HepG2 (cell line): ENCODE data around the gene HLA-G. TPM values are rescaled to one million over a fixed set of nuclear protein-coding genes. Genes with fewer than 3 reads are reported as not detected.
A peak's percentile ranks its signal among the peaks of the same experiment; 100 is the strongest.

Source experiments
- ATAC-seq: fragments of 200-7000 bp; cut with Tn5 transposase; 3 replicates; pipeline ENCODE4 v1.9.1; 2020; ENCODE audit warnings: mild to moderate bottlenecking, moderate library complexity
- BruUV-seq: library from RNA; stranded (reverse); fragments of 400-500 nt; replicated peaks from 2 replicates; lab custom pipeline; 2021; lab: Mats Ljungman, UMichigan
- CTCF ChIA-PET: fragments of 300-600 bp; formaldehyde crosslinking; extraction: SDS; loops from one replicate; lab custom pipeline; 2021; ENCODE audit warnings: low total read pairs, inconsistent platforms, low intra/inter-chr PET ratio; lab: Yijun Ruan, JAX
- POLR2A ChIA-PET: fragments of 350-600 bp; sonication (Branson Sonifier 250); formaldehyde crosslinking; loops from one replicate; lab custom pipeline; 2020; ENCODE audit warnings: antibody characterized with exemption, inconsistent platforms; lab: Yijun Ruan, JAX
- DNase-seq: peaks from one replicate; pipeline ENCODE4 v3.0.0-alpha.2; 2015; ENCODE audit warnings: low spot score
- FAIRE-seq: peaks from 3 replicates; lab custom pipeline; 2011; peaks lifted over from hg19 to GRCh38; lab: Jason Lieb, UNC
- H2AFZ ChIP-seq: one replicate; pipeline ENCODE4 v1.6.1; 2011; ENCODE audit warnings: low read length, inconsistent platforms
- H3K27ac ChIP-seq: fragments of 300-600 bp; 3 replicates; pipeline ENCODE4 v1.8.0; 2011; ENCODE audit warnings: mixed run types, mild to moderate bottlenecking, mixed read lengths, low read length, inconsistent platforms; ENCODE audit not compliant: insufficient read depth; ENCODE audit errors: extremely low read length
- H3K27me3 ChIP-seq, 2 experiments: fragments of 200-600 bp in 1 of 2; 2 replicates in 1 of 2; 3 replicates in 1 of 2; pipeline versions ENCODE4 v1.6.0 to v1.8.0; 2011; ENCODE audit warnings: low read length in 2 of 2, mild to moderate bottlenecking in 2 of 2, moderate library complexity in 2 of 2, inconsistent platforms in 1 of 2; ENCODE audit not compliant: insufficient read depth in 2 of 2, control insufficient read depth in 1 of 2
- H3K36me3 ChIP-seq, 2 experiments: fragments of 200-600 bp in 1 of 2; replicated peaks in 1 of 2; 2 replicates in 1 of 2; 3 replicates in 1 of 2; pipeline versions ENCODE4 v1.5.1 to v1.8.0; 2011; ENCODE audit warnings: low read length in 2 of 2, inconsistent platforms in 1 of 2; ENCODE audit not compliant: insufficient read depth in 2 of 2, control insufficient read depth in 1 of 2
- H3K4me1 ChIP-seq: 2 replicates; pipeline ENCODE4 v1.5.1; 2012; ENCODE audit warnings: low read length, inconsistent platforms; ENCODE audit not compliant: insufficient read depth
- H3K4me2 ChIP-seq: 2 replicates; pipeline ENCODE4 v1.6.0; 2011; ENCODE audit warnings: low read depth, low read length, inconsistent platforms
- H3K4me3 ChIP-seq, 3 experiments: fragments of 200-600 bp in 1 of 3; sonication (generic), shearing (Covaris generic) in 1 of 3; replicated peaks in 1 of 3; 2 replicates each; pipeline ENCODE4 v1.5.1; 2011 to 2016; ENCODE audit warnings: low read length in 3 of 3, inconsistent platforms in 2 of 3, low read depth in 2 of 3, mild to moderate bottlenecking in 2 of 3, control low read depth in 1 of 3, mixed read lengths in 1 of 3; ENCODE audit not compliant: insufficient read depth in 1 of 3
- H3K79me2 ChIP-seq: one replicate; pipeline ENCODE4 v1.6.1; 2011; ENCODE audit warnings: low read length, inconsistent platforms; ENCODE audit not compliant: insufficient read depth
- H3K9ac ChIP-seq: 2 replicates; pipeline ENCODE4 v1.6.0; 2011; ENCODE audit warnings: mild to moderate bottlenecking, low read depth, low read length, inconsistent platforms; ENCODE audit not compliant: insufficient read depth
- H3K9me3 ChIP-seq: 2 replicates; pipeline ENCODE4 v1.5.1; 2012; ENCODE audit warnings: mild to moderate bottlenecking, low read length
- H4K20me1 ChIP-seq: 2 replicates; pipeline ENCODE4 v1.6.0; 2011; ENCODE audit warnings: inconsistent platforms, mild to moderate bottlenecking, low read length, moderate library complexity; ENCODE audit not compliant: insufficient read depth
- ARID3A ChIP-seq: IDR thresholded peaks from 2 replicates; pipeline ENCODE4 v1.6.1; 2012; ENCODE audit warnings: low read depth, low read length, improper control_type of control experiment
- ATF7 ChIP-seq, 2 experiments: fragments of 450-650 bp in 1 of 2; sonication (generic) in 1 of 2; formaldehyde crosslinking in 1 of 2; IDR thresholded peaks; 2 replicates each; pipeline versions ENCODE4 v1.4.0 to v1.6.1; 2016 to 2020; ENCODE audit warnings: antibody characterized with exemption in 1 of 2, mild to moderate bottlenecking in 1 of 2, missing genetic modification reagents in 1 of 2
- CREB1 ChIP-seq, 2 experiments: fragments of 450-650 bp in 1 of 2; IDR thresholded peaks; 2 replicates each; pipeline ENCODE4 v1.6.1; 2016 to 2017; ENCODE audit warnings: control low read depth in 1 of 2, mild to moderate bottlenecking in 1 of 2, missing compliant biosample characterization in 1 of 2, missing genetic modification characterization in 1 of 2
- GABPB1 ChIP-seq: IDR thresholded peaks from 2 replicates; pipeline ENCODE4 v1.6.1; 2016; ENCODE audit warnings: mild to moderate bottlenecking, missing genetic modification reagents, moderate library complexity, missing compliant biosample characterization
- HNF1B ChIP-seq: sonication (generic); formaldehyde crosslinking; IDR thresholded peaks from 2 replicates; pipeline ENCODE4 v1.5.1; 2020; ENCODE audit warnings: mild to moderate bottlenecking, moderate library complexity, missing genetic modification reagents
- IRF1 ChIP-seq: sonication (generic); formaldehyde crosslinking; IDR thresholded peaks from 2 replicates; pipeline ENCODE4 v1.4.0; 2020; ENCODE audit warnings: low read depth, mild to moderate bottlenecking, missing genetic modification reagents
- RBFOX2 ChIP-seq: fragments of 200-400 bp; formaldehyde crosslinking; IDR thresholded peaks from 2 replicates; pipeline ENCODE4 v1.6.1; 2017; ENCODE audit warnings: low read depth, mild to moderate bottlenecking, low read length
- SSRP1 ChIP-seq: IDR thresholded peaks from 2 replicates; pipeline ENCODE4 v1.6.1; 2016; ENCODE audit warnings: control low read depth
- ZNF577 ChIP-seq: sonication (generic); formaldehyde crosslinking; IDR thresholded peaks from 2 replicates; pipeline ENCODE4 v1.4.0; 2020; ENCODE audit warnings: mild to moderate bottlenecking, low read depth, missing genetic modification reagents, borderline replicate concordance
- ZNF674 ChIP-seq: sonication (generic); formaldehyde crosslinking; IDR thresholded peaks from 2 replicates; pipeline ENCODE4 v1.5.0; 2020; ENCODE audit warnings: low read depth, mild to moderate bottlenecking, missing genetic modification reagents
- ZSCAN12 ChIP-seq: sonication (generic); formaldehyde crosslinking; IDR thresholded peaks from 2 replicates; pipeline ENCODE4 v1.9.0; 2021; ENCODE audit warnings: mild to moderate bottlenecking, missing genetic modification reagents
- WGBS: methylation state at CpG from one replicate; pipeline ENCODE4 v1.1.6; 2017; ENCODE audit warnings: low lambda C conversion rate; 5-methylcytosine and 5-hydroxymethylcytosine counted together
- in situ Hi-C: cut with HindIII; loops from 2 replicates; pipeline ENCODE4 v1.10.0; 2017; ENCODE audit warnings: low pct_unique_long_range_greater_than_20kb; ENCODE audit not compliant: extremely low pct_ligation_motif_present
- intact Hi-C: fragments of 100-400 bp; cut with micrococcal nuclease; formaldehyde crosslinking; loops from one replicate; pipeline ENCODE4 v1.10.0; 2022; ENCODE audit not compliant: unreplicated experiment
- polyA plus RNA-seq, 8 experiments: library from polyadenylated mRNA; depleted of rRNA in 3 of 8; stranded (reverse) in 7 of 8; unstranded in 1 of 8; fragments of >200 nt; fragmentation: Illumina TruSeq in 4 of 8; extraction: Trizol in 4 of 8; gene quantifications; 2 replicates each; pipeline versions ENCODE4 v1.2.1 to v1.2.3, GENCODE V29; 2011 to 2016; ENCODE audit warnings: low read depth in 4 of 8, missing spikeins in 1 of 8, mixed read lengths in 1 of 8; ENCODE audit not compliant: insufficient read depth in 1 of 8
- total RNA-seq, 5 experiments: library from RNA; depleted of rRNA; stranded (reverse); fragments of >200 nt; fragmentation: Illumina TruSeq; extraction: Trizol; gene quantifications; 2 replicates each; pipeline ENCODE4 v1.2.3, GENCODE V29; 2016; ENCODE audit warnings: low read depth in 1 of 5

HLA-G gene
- total and polyA plus RNA-seq, 2 of the 13 experiments (the other 11 are each of a cell fraction or from before 2014, with no cell fraction given) = 0.29 to 0.30 TPM

- TF ChIP-seq ZSCAN12 (CRISPR knock-in tag) (no peak), RBFOX2 (no peak), HNF1B (CRISPR knock-in tag) (0 out of 2 replicates have a peak, but pooled peaks have one; percentile 24), ARID3A (no peak), SSRP1 (CRISPR knock-in tag) (no peak), ZNF674 (CRISPR knock-in tag) (no peak)
These were observed 20.4 kb downstream of the HLA-G start (continued) for GRCh38 chr6:29847871-29848630.

GRCh38 chr6:29850011-29850553 lies 22.5 kb downstream of the HLA-G start:
- H3K27me3 ChIP-seq = peaks cover 0 to 1% of the 10 kb centered on the region in 2 experiments; a peak in 2 of 5 replicates
- no peaks in the 10 kb centered on the region for H3K79me2 ChIP-seq
- intact Hi-C loops (no loop called here), in situ Hi-C loops (no loop called here)
- ATAC-seq = no peak
- no peak overlapping the region for H3K4me2 ChIP-seq
- TF ChIP-seq GABPB1 (no peak), IRF1 (CRISPR knock-in tag) (no peak), ATF7 (IDR thresholded peaks at IDR 0.05) (peak; percentile 47; the same call in 1 of the 2 replicates), ATF7 (CRISPR knock-in tag; IDR thresholded peaks at IDR 0.05) (no peak), CREB1 (IDR thresholded peaks at IDR 0.05) (peak; percentile 89), CREB1 (CRISPR knock-in tag; IDR thresholded peaks at IDR 0.05) (no peak), ZNF577 (CRISPR knock-in tag) (no peak)
- WGBS = 66% methylated on average over 37 of the region's 38 CpGs
- no peak overlapping the region for H3K4me3 ChIP-seq
- H3K36me3 ChIP-seq = no peaks in the 10 kb centered on the region
- POLR2A ChIA-PET = no interaction called here
- no peaks in the 10 kb centered on the region for H3K9me3 ChIP-seq
- no peak overlapping the region for H3K9ac ChIP-seq
- no peaks in the 10 kb centered on the region for H3K4me1 ChIP-seq
- BruUV-seq = no TSS peak
- CTCF ChIA-PET = interaction anchor here (6.8 kb wide), 1 partner anchor 163 kb away, joined by 134 read pairs; no protein-coding TSS in a partner anchor
- no peak overlapping the region for H2AFZ ChIP-seq
- no peak for DNase-seq
- H4K20me1 ChIP-seq = no peaks in the 10 kb centered on the region
- H3K27ac ChIP-seq = no peak overlapping the region
- no peak for FAIRE-seq
